A673 (cell line): ENCODE measurements around the gene LRRFIP1. TPM values are rescaled to one million over a fixed set of nuclear protein-coding genes. Genes with fewer than 3 reads are reported as not detected.
A peak's percentile ranks its signal among the peaks of the same experiment; 100 is the strongest.

ENCODE experiments used
- BruUV-seq: library from RNA; stranded (reverse); fragments of 400-500 nt; replicated peaks from 2 replicates; lab custom pipeline; 2021; lab: Mats Ljungman, UMichigan
- CTCF ChIA-PET: fragments of 300-600 bp; sonication (Branson Sonifier 250); formaldehyde crosslinking; loops from one replicate; lab custom pipeline; 2022; ENCODE audit warnings: antibody characterized with exemption; lab: Charles Lee
- POLR2A ChIA-PET: fragments of 300-600 bp; sonication (Branson Sonifier 250); formaldehyde crosslinking; loops from one replicate; lab custom pipeline; 2022; ENCODE audit warnings: antibody characterized with exemption; ENCODE audit not compliant: low non-redundant PET; lab: Charles Lee
- DNase-seq: peaks from one replicate; pipeline ENCODE4 v3.0.0-alpha.2; 2015; ENCODE audit warnings: low spot score
- H3K27ac ChIP-seq: fragments of 200-600 bp; sonication (generic); 2 replicates; pipeline ENCODE4 v1.5.1; 2016; ENCODE audit warnings: mixed run types, low read depth, mild to moderate bottlenecking, mixed read lengths, antibody characterized with exemption, low read length; ENCODE audit not compliant: poor library complexity, severe bottlenecking
- H3K27me3 ChIP-seq: fragments of 200-600 bp; sonication (generic); replicated peaks from 2 replicates; pipeline ENCODE4 v1.6.1; 2017; ENCODE audit warnings: mixed run types, low read depth, mild to moderate bottlenecking, mixed read lengths, antibody characterized with exemption, low read length; ENCODE audit not compliant: insufficient read depth, poor library complexity
- H3K36me3 ChIP-seq: fragments of 200-600 bp; sonication (generic); 2 replicates; pipeline ENCODE4 v1.6.1; 2016; ENCODE audit warnings: mixed run types, mild to moderate bottlenecking, mixed read lengths, antibody characterized with exemption, low read length; ENCODE audit not compliant: insufficient read depth, poor library complexity, severe bottlenecking
- H3K4me1 ChIP-seq: fragments of 200-600 bp; sonication (generic); 2 replicates; pipeline ENCODE4 v1.6.1; 2017; ENCODE audit warnings: mixed run types, mild to moderate bottlenecking, mixed read lengths, antibody characterized with exemption, low read length; ENCODE audit not compliant: insufficient read depth, poor library complexity, severe bottlenecking
- H3K4me3 ChIP-seq: fragments of 200-600 bp; sonication (generic); 2 replicates; pipeline ENCODE4 v1.5.1; 2016; ENCODE audit warnings: low read depth, mixed run types, mild to moderate bottlenecking, mixed read lengths, low read length; ENCODE audit not compliant: poor library complexity, severe bottlenecking
- H3K9me3 ChIP-seq: fragments of 200-600 bp; sonication (generic); 2 replicates; pipeline ENCODE4 v1.6.1; 2016; ENCODE audit warnings: mixed run types, low read depth, mild to moderate bottlenecking, mixed read lengths, antibody characterized with exemption, low read length; ENCODE audit not compliant: poor library complexity, severe bottlenecking
- EZH2 ChIP-seq: fragments of 200-600 bp; sonication (generic); IDR thresholded peaks from 2 replicates; pipeline ENCODE4 v1.6.1; 2017; ENCODE audit warnings: borderline replicate concordance, low read depth, mild to moderate bottlenecking, mixed read lengths, antibody characterized with exemption, low read length; ENCODE audit not compliant: poor library complexity, severe bottlenecking
- intact Hi-C: fragments of 100-400 bp; cut with micrococcal nuclease; formaldehyde crosslinking; loops from one replicate; pipeline ENCODE4 v1.10.0; 2022; ENCODE audit not compliant: unreplicated experiment
- total RNA-seq: library from RNA; stranded (reverse); gene quantifications from 2 replicates; pipeline ENCODE4 v1.2.3, GENCODE V29; 2021
- TF ChIP-seq, protein P1 (sequence below): fragments of 300-800, 200-600 bp; sonication (generic); conservative IDR thresholded peaks from 2 replicates; pipeline ENCODE4 v1.5.1; 2017; ENCODE audit warnings: low read depth, mild to moderate bottlenecking, antibody characterized with exemption, low read length, moderate library complexity, mixed read lengths

Gene LRRFIP1
- total RNA-seq, 1 experiment from 2014 or later, result 69.3 TPM

GRCh38 chr2:237721458-237721857, 94.1 kb downstream of the LRRFIP1 start:
- intact Hi-C loops, result no loop called here
- Histone ChIP-seq H3K4me1 (peaks cover 51% of the 10 kb centered on the region), H3K9me3 (no peaks in the 10 kb centered on the region), H3K36me3 (no peaks in the 10 kb centered on the region), H3K27ac (peak overlapping the region; percentile 10), H3K27me3 (no peaks in the 10 kb centered on the region), H3K4me3 (no peak overlapping the region)
- CTCF ChIA-PET, result interaction anchor here (0.6 kb wide), 1 partner anchor 1543 kb away, joined by 4 read pairs; no protein-coding TSS in a partner anchor
- no peak for DNase-seq
- POLR2A ChIA-PET, result no interaction called here
- TF ChIP-seq, protein P1, sequence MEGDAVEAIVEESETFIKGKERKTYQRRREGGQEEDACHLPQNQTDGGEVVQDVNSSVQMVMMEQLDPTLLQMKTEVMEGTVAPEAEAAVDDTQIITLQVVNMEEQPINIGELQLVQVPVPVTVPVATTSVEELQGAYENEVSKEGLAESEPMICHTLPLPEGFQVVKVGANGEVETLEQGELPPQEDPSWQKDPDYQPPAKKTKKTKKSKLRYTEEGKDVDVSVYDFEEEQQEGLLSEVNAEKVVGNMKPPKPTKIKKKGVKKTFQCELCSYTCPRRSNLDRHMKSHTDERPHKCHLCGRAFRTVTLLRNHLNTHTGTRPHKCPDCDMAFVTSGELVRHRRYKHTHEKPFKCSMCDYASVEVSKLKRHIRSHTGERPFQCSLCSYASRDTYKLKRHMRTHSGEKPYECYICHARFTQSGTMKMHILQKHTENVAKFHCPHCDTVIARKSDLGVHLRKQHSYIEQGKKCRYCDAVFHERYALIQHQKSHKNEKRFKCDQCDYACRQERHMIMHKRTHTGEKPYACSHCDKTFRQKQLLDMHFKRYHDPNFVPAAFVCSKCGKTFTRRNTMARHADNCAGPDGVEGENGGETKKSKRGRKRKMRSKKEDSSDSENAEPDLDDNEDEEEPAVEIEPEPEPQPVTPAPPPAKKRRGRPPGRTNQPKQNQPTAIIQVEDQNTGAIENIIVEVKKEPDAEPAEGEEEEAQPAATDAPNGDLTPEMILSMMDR, result no peak
- TF ChIP-seq EZH2, result no peak
- no TSS peak for BruUV-seq

DNA sequence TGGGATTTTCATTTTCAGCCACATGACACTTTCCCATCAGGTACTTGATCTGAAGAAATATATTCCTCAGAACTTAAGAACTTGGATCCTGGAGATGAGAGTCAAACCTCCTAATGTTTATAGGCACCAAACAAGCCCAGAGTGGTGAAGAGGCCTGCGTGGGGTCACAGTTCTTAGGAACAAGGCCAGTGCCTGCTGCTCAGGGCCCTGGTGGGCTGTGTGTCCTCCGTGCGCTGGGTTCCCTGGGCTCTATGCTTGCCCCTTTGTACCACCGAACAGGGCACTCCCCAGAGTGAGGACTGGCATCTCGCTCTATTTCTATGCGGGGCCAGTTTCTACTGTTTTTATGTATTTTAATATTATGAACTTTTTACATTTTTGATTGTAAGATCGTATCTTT, 95.2 kb downstream of the LRRFIP1 start:
- intact Hi-C loops, result no loop called here
- ChIA-PET POLR2A (no interaction called here), CTCF (no interaction called here)
- TF ChIP-seq, protein P1, result no peak
- no peak for TF ChIP-seq EZH2
- no peaks in the 10 kb centered on the region for H3K27me3 ChIP-seq
- no peaks in the 10 kb centered on the region for H3K9me3 ChIP-seq
- H3K4me1 ChIP-seq, result peaks cover 60% of the 10 kb centered on the region
- no peak overlapping the region for H3K4me3 ChIP-seq
- DNase-seq, result no peak
- no TSS peak for BruUV-seq
- no peak overlapping the region for H3K27ac ChIP-seq
- no peaks in the 10 kb centered on the region for H3K36me3 ChIP-seq

GRCh38 chr2:237723023-237723422, 95.6 kb downstream of the LRRFIP1 start:
- no peaks in the 10 kb centered on the region for H3K27me3 ChIP-seq
- ChIA-PET POLR2A (no interaction called here), CTCF (no interaction called here)
- H3K9me3 ChIP-seq, result no peaks in the 10 kb centered on the region
- no peak for TF ChIP-seq EZH2
- TF ChIP-seq, protein P1, result no peak
- H3K36me3 ChIP-seq, result no peaks in the 10 kb centered on the region
- DNase-seq, result no peak
- H3K4me1 ChIP-seq, result peaks cover 63% of the 10 kb centered on the region
- BruUV-seq, result no TSS peak
- H3K4me3 ChIP-seq, result no peak overlapping the region
- no peak overlapping the region for H3K27ac ChIP-seq
- intact Hi-C loops, result no loop called here
